GM19351 (cell line): ENCODE measurements around the gene FOXI1.

Experiments used
- ATAC-seq: cut with Tn5 transposase; IDR thresholded peaks from one replicate; pipeline ENCODE4 v1.9.1; 2021; ENCODE audit warnings: mild to moderate bottlenecking, moderate library complexity; ENCODE audit not compliant: unreplicated experiment

The FOXI1 gene

DNA sequence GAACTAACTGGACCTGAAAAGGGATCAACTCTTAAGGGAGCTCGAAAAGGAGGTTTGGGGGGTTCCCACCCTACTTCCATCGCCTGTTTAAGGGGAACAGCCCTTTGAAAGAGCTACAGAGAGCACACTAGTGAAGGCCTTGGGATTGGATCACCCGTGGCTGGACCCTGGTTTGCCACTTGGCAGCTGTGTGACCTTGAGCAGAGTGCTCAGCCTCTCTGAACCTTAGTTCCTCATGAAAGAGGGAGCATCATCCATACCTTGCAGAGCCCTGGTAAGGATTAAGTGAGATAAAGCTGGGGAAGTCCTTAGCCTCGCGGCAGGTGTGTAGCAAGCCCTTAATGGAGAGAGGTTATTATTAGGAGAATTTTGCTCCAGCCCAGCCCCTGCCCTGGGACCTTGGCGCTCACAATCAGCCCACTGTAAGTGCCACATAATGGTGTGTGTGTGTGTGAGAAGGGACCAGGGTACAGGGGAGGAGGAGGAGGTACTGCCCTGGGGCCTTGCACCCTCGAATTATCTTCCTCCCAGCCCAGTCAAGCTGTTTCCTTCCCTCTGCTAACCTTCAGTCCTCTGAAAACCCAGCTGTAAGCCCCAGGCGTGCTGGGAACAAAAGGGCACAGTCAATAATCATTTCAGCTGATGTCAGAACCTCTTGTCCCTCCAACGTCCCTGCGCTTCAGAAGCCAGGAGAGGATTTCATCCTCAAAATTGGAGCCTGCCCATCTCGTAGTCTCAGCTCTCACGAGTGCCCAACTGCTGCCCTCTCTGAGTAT lies 42.9 kb downstream of the FOXI1 start:
- no peak for ATAC-seq

DNA sequence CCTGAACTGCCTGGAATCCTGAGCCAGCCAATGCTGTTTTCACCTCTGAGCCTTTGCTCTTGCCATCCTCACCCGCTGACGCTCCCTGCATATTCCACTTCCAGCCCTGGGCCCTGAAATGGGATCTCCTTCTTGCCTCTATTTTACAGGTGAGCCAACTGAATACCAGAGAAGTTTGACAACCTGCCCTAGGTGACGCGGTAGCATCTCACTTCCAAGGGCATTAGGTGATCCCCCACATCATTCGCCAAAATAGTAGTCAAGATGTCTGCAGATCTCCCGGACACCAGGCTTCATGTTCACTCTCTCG lies 43.5 kb downstream of the FOXI1 start:
- no peak for ATAC-seq

DNA sequence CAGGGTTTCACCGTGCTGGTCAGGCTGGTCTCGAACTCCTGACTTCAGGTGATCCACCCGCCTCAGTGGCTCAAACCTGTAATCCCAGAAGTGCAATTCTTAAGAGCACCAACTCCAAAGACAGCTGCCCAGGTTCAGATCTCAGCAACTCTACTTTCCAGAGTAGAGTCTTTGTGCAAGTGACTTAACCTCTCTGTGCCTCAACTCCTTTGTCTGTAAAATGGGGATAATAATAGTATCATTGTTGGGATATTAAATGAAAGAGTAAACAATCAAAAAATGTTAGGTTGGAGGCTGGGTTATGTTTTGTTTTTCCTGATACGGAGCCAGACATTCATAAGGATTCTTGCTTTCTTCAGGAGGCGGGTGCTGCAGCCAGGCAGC lies 45.0 kb downstream of the FOXI1 start:
- ATAC-seq, result no peak

DNA sequence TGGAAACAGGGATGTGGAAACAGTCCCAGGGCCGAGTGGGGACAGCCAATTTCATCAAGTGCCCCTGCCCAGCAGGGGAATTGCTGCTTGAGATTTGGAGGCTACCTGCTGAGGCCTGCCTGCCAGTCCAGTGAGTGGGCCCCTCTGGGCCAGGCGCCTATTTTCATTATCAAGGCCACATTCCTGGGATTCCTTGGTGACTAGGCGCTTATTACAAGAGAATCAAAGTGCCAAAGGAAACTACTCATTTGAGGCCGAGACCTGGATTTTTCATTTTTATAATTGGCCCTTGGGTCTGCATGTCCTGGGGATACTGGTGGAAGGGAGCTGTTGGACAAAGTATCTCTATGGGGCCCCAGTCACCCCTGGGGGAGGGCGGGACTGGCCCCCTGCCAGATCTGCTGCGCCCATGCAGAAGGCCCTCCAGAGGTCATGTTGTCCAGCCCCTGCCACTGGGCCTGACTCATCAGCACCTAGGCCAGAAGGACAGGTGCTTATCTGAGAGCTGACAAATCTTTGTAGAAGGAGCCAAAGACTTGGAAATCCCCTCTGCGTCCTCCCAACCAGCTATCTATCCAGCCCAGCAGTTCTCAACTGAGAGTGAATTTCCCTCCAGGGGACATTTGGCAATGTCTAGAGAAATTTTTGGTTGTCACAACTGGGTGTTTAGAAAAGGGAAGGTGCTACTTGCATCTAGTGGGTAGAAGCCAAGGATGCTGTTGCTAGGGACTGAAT lies 45.6 kb downstream of the FOXI1 start:
- peak; percentile 69 for ATAC-seq

DNA sequence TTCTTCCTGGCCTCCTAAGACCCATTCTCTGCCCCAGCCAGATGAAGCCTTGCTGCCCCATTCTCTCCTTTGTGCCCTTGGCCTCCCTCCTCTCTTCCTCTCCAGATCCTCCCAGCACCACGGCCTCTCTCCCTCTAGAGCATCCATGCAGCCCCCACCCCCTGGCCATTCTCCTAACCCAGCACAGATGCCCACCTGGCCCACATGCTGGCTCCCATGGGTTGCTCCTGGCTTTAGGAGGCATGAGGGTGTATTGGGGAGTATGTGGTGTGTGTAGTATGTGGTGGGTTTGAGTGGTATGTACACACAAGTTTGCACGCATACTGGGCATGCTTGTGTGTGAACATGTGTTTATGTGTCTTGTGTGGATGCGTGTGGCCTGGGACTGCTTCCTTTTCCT lies 47.1 kb downstream of the FOXI1 start:
- no peak for ATAC-seq

DNA sequence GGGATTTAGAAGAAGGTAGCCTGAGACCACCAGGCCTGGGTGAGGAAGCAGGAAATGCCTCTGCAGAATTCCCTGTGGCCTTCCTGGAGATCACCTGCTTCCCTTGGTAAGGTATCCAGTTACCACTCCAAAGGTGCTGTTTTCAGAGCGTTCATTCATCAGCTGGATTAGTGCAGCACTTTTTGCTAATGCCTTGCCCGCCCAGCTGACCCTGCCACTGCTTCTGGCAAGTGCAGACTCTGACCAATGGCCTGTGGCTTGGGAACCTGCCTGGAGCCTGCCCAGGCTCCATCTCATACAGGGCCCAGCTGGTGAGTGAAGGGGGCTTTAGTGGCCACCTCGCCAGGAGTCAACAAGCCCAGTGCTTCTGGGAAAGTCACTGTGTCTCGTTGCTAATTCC lies 48.6 kb downstream of the FOXI1 start:
- ATAC-seq, result no peak

DNA sequence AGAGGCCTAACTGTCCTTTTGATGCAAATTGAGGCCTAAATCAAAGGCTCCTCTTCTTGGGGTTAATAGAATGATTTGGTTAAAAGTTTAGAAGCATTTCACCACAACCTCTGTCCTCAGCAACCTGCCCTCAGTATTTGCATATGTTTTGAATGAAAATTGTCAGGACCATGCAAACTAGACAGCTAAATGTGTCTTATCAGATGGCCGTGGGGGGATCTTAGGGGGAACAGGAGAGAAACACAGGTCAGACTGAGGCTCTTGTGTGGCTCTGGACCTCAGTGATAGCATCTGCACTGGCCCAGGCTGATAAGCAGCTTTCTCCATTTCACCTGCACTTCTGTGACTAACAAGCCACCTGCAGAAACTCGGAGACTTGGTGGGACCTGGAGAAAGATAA lies 49.0 kb downstream of the FOXI1 start:
- ATAC-seq, result no peak

DNA sequence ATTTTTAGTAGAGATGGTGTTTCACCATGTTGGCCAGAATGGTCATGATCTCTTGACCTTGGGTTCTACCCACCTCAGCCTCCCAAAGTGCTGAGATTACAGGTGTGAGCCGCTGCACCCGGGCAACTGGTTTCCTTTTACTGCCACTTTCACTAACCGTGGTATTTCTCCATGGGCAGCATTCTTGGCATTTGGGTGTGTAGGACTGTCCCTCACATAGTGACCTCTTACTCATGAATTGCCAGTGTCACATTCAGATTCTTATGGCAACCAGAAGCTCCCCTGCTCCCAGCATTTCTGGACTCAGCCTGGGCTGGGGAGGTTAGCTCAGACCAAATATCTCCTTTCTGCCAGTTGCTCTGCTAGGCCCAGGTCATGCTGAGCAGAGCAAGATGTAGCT lies 50.1 kb downstream of the FOXI1 start:
- no peak for ATAC-seq

DNA sequence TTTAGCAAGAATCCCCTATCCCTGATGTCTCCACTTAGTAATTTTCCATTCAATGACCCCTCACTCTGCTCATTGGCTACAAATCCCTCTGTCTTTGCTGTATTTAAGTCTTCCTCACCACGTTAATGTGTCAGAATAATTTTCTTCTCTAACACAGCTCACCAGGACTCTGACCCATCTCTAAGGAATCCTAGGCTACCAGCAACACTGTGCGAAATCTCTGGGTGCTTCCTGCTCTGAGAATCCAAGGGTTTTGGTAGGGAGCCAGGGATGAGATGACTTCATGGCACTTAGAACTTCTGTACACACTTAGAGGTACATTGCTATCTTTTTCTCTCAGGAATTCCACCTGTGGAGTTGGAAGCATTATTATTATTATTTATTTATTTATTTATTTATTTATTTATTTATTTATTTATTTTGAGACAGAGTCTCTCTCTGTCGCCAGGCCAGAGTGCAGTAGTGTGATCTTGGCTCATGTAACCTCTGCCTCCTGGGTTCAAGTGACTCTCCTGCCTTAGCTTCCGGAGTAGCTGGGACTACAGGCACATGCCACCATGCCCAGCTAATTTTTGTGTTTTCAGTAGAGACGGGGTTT lies 53.5 kb downstream of the FOXI1 start:
- ATAC-seq, result no peak
